Osteoblast (primary cell): Measurements from ENCODE around the gene PRKAG2. TPM values are rescaled to one million over a fixed set of nuclear protein-coding genes. Genes with fewer than 3 reads are reported as not detected.

Experiments used
- DNase-seq: peaks from one replicate; pipeline ENCODE4 v3.0.0; 2011; ENCODE audit warnings: low spot score, mixed read lengths; ENCODE audit not compliant: insufficient read length; ENCODE audit errors: missing footprints
- H2AFZ ChIP-seq: 2 replicates; pipeline ENCODE4 v1.6.0; 2011; ENCODE audit warnings: mild to moderate bottlenecking, low read length
- H3K27ac ChIP-seq: 2 replicates; pipeline ENCODE4 v1.5.1; 2011; ENCODE audit warnings: mild to moderate bottlenecking, low read depth, low read length, moderate library complexity
- H3K27me3 ChIP-seq: 2 replicates; pipeline ENCODE4 v1.6.0; 2012; ENCODE audit warnings: mild to moderate bottlenecking, control low read depth, inconsistent platforms, low read length, moderate library complexity; ENCODE audit not compliant: insufficient read depth
- H3K36me3 ChIP-seq: 2 replicates; pipeline ENCODE4 v1.5.1; 2011; ENCODE audit warnings: mild to moderate bottlenecking, low read length, control low read depth, moderate library complexity; ENCODE audit not compliant: insufficient read depth
- H3K4me1 ChIP-seq: 2 replicates; pipeline ENCODE4 v1.5.1; 2011; ENCODE audit warnings: mild to moderate bottlenecking, low read length, control low read depth, moderate library complexity; ENCODE audit not compliant: insufficient read depth
- H3K4me2 ChIP-seq: 2 replicates; pipeline ENCODE4 v1.6.0; 2011; ENCODE audit warnings: mild to moderate bottlenecking, low read length; ENCODE audit not compliant: insufficient read depth
- H3K4me3 ChIP-seq: fragments of 200-600 bp; sonication (generic); 3 replicates; pipeline ENCODE4 v1.5.1; 2012; ENCODE audit warnings: mild to moderate bottlenecking, low read length, inconsistent platforms; ENCODE audit not compliant: insufficient read depth
- H3K79me2 ChIP-seq: 2 replicates; pipeline ENCODE4 v1.6.0; 2012; ENCODE audit warnings: mild to moderate bottlenecking, low read length, control low read depth, inconsistent platforms; ENCODE audit not compliant: insufficient read depth
- H3K9me3 ChIP-seq: 2 replicates; pipeline ENCODE4 v1.5.1; 2011; ENCODE audit warnings: low read depth, low read length, control low read depth
- H4K20me1 ChIP-seq: 2 replicates; pipeline ENCODE4 v1.6.0; 2012; ENCODE audit warnings: mild to moderate bottlenecking, low read length, control low read depth; ENCODE audit not compliant: insufficient read depth
- CTCF ChIP-seq: IDR thresholded peaks from 2 replicates; pipeline ENCODE4 v1.5.1; 2011; ENCODE audit warnings: mild to moderate bottlenecking, low read depth, low read length, moderate library complexity; ENCODE audit errors: extremely low read depth
- total RNA-seq: library from RNA; depleted of rRNA; stranded (reverse); fragments of >200 nt; gene quantifications from 2 replicates; pipeline ENCODE4 v1.2.3, GENCODE V29; 2012

PRKAG2 gene
- total RNA-seq, 1 donor = 20.6 TPM

GRCh38 chr7:151822541-151823181 lies 54.3 kb downstream of the PRKAG2 start:
- no peaks in the 10 kb centered on the region for H4K20me1 ChIP-seq
- H3K9me3 ChIP-seq = no peaks in the 10 kb centered on the region
- H3K4me3 ChIP-seq = no peak overlapping the region
- no peak overlapping the region for H3K4me2 ChIP-seq
- H3K27ac ChIP-seq = no peak overlapping the region
- H3K36me3 ChIP-seq = no peaks in the 10 kb centered on the region
- H3K27me3 ChIP-seq = peaks cover 27% of the 10 kb centered on the region
- H2AFZ ChIP-seq = no peak overlapping the region
- no peaks in the 10 kb centered on the region for H3K4me1 ChIP-seq
- TF ChIP-seq CTCF = no peak
- peak; percentile 45 for DNase-seq
- H3K79me2 ChIP-seq = no peaks in the 10 kb centered on the region

- Histone ChIP-seq H4K20me1 (no peaks in the 10 kb centered on the region), H3K4me1 (no peaks in the 10 kb centered on the region), H3K9me3 (no peaks in the 10 kb centered on the region), H3K79me2 (no peaks in the 10 kb centered on the region), H3K27me3 (peaks cover 31% of the 10 kb centered on the region), H3K36me3 (no peaks in the 10 kb centered on the region), H2AFZ (no peak overlapping the region), H3K4me2 (no peak overlapping the region), H3K4me3 (no peak overlapping the region), H3K27ac (no peak overlapping the region)
- no peak for TF ChIP-seq CTCF
- DNase-seq = no peak
Measured at GRCh38 chr7:151821806-151822540, 54.9 kb downstream of the PRKAG2 start.

GRCh38 chr7:151821226-151821625 lies 55.7 kb downstream of the PRKAG2 start:
- Histone ChIP-seq H3K27me3 (peaks cover 35% of the 10 kb centered on the region), H4K20me1 (no peaks in the 10 kb centered on the region), H3K4me1 (no peaks in the 10 kb centered on the region), H2AFZ (no peak overlapping the region), H3K36me3 (no peaks in the 10 kb centered on the region), H3K27ac (no peak overlapping the region), H3K4me3 (no peak overlapping the region), H3K79me2 (no peaks in the 10 kb centered on the region), H3K4me2 (no peak overlapping the region), H3K9me3 (no peaks in the 10 kb centered on the region)
- TF ChIP-seq CTCF = no peak
- DNase-seq = peak; percentile 53

- H3K27ac ChIP-seq = no peak overlapping the region
- no peak overlapping the region for H3K4me2 ChIP-seq
- TF ChIP-seq CTCF = no peak
- H3K79me2 ChIP-seq = no peaks in the 10 kb centered on the region
- no peaks in the 10 kb centered on the region for H3K4me1 ChIP-seq
- no peaks in the 10 kb centered on the region for H4K20me1 ChIP-seq
- no peaks in the 10 kb centered on the region for H3K36me3 ChIP-seq
- H3K9me3 ChIP-seq = no peaks in the 10 kb centered on the region
- no peak overlapping the region for H2AFZ ChIP-seq
- DNase-seq = peak; percentile 65
- peaks cover 34% of the 10 kb centered on the region for H3K27me3 ChIP-seq
- H3K4me3 ChIP-seq = no peak overlapping the region
Measured at GRCh38 chr7:151820491-151821105, 56.3 kb downstream of the PRKAG2 start.
